SK-N-SH treated with all-trans-retinoic acid at 6 μM for 48 hours (cell line): ENCODE results near the gene PSMB3.

ENCODE experiments used
- ATAC-seq: fragments of 200-7000 bp; cut with Tn5 transposase; 3 replicates; pipeline ENCODE4 v1.9.1; 2020; ENCODE audit warnings: mild to moderate bottlenecking, moderate library complexity
- BACH2 ChIP-seq: fragments of 250-450 bp; sonication (Bioruptor Pico); IDR thresholded peaks from 2 replicates; pipeline ENCODE4 v1.9.0; 2021; ENCODE audit warnings: mild to moderate bottlenecking, borderline replicate concordance
- CSDC2 ChIP-seq: fragments of 250-450 bp; sonication (Bioruptor Pico); IDR thresholded peaks from 2 replicates; pipeline ENCODE4 v1.5.0; 2020; ENCODE audit warnings: mild to moderate bottlenecking, moderate library complexity
- ESRRG ChIP-seq: fragments of 250-450 bp; sonication (Bioruptor Pico); IDR thresholded peaks from 2 replicates; pipeline ENCODE4 v1.6.1; 2021; ENCODE audit warnings: mild to moderate bottlenecking
- GLIS3 ChIP-seq: fragments of 250-450 bp; sonication (Bioruptor Pico); IDR thresholded peaks from 2 replicates; pipeline ENCODE4 v1.5.0; 2020; ENCODE audit warnings: mild to moderate bottlenecking, moderate library complexity
- ISL1 ChIP-seq: fragments of 250-450 bp; sonication (Bioruptor Pico); IDR thresholded peaks from 2 replicates; pipeline ENCODE4 v2.1.2; 2022; ENCODE audit warnings: mild to moderate bottlenecking, moderate library complexity
- OSR1 ChIP-seq: fragments of 250-450 bp; sonication (Bioruptor Pico); IDR thresholded peaks from 2 replicates; pipeline ENCODE4 v1.8.0; 2022; ENCODE audit warnings: moderate library complexity, mild to moderate bottlenecking, inconsistent platforms
- PATZ1 ChIP-seq: fragments of 250-450 bp; sonication (Bioruptor Pico); IDR thresholded peaks from 2 replicates; pipeline ENCODE4 v1.8.0; 2020; ENCODE audit warnings: mild to moderate bottlenecking, moderate library complexity, borderline replicate concordance
- POU6F1 ChIP-seq: fragments of 250-450 bp; sonication (Bioruptor Pico); IDR thresholded peaks from 2 replicates; pipeline ENCODE4 v1.8.0; 2021; ENCODE audit warnings: low read depth, mild to moderate bottlenecking, moderate library complexity, borderline replicate concordance
- PPARA ChIP-seq: fragments of 250-450 bp; sonication (Bioruptor Pico); IDR thresholded peaks from 2 replicates; pipeline ENCODE4 v1.5.0; 2020; ENCODE audit warnings: mild to moderate bottlenecking, borderline replicate concordance
- RARB ChIP-seq: fragments of 250-450 bp; sonication (Bioruptor Pico); IDR thresholded peaks from 2 replicates; pipeline ENCODE4 v1.8.0; 2021; ENCODE audit warnings: mild to moderate bottlenecking, moderate library complexity
- SNAI2 ChIP-seq: fragments of 250-450 bp; sonication (Bioruptor Pico); IDR thresholded peaks from 2 replicates; pipeline ENCODE4 v1.5.0; 2020; ENCODE audit warnings: mild to moderate bottlenecking, moderate library complexity
- TCF4 ChIP-seq: fragments of 250-450 bp; sonication (Bioruptor Pico); IDR thresholded peaks from 2 replicates; pipeline ENCODE4 v1.8.0; 2021; ENCODE audit warnings: mild to moderate bottlenecking, moderate library complexity, borderline replicate concordance
- TOX ChIP-seq: fragments of 250-450 bp; sonication (Bioruptor Pico); IDR thresholded peaks from 2 replicates; pipeline ENCODE4 v1.8.0; 2021; ENCODE audit warnings: mild to moderate bottlenecking, moderate library complexity, borderline replicate concordance
- TSHZ2 ChIP-seq: fragments of 250-450 bp; sonication (Bioruptor Pico); IDR thresholded peaks from 2 replicates; pipeline ENCODE4 v1.5.0; 2020; ENCODE audit warnings: mild to moderate bottlenecking, moderate library complexity
- ZC3H10 ChIP-seq: fragments of 250-450 bp; sonication (Bioruptor Pico); IDR thresholded peaks from 2 replicates; pipeline ENCODE4 v1.5.1; 2021; ENCODE audit warnings: mild to moderate bottlenecking, moderate library complexity
- ZFP3 ChIP-seq: fragments of 250-450 bp; sonication (Bioruptor Pico); IDR thresholded peaks from 2 replicates; pipeline ENCODE4 v1.5.0; 2020; ENCODE audit warnings: mild to moderate bottlenecking, moderate library complexity
- ZFP30 ChIP-seq: fragments of 450-650 bp; formaldehyde crosslinking; IDR thresholded peaks from 2 replicates; pipeline ENCODE4 v1.5.0; 2022; ENCODE audit warnings: mild to moderate bottlenecking, moderate library complexity
- ZNF70 ChIP-seq: fragments of 450-650 bp; formaldehyde crosslinking; IDR thresholded peaks from 2 replicates; pipeline ENCODE4 v1.5.0; 2020; ENCODE audit warnings: mild to moderate bottlenecking, moderate library complexity
- ZNF8 ChIP-seq: fragments of 450-650 bp; formaldehyde crosslinking; IDR thresholded peaks from 2 replicates; pipeline ENCODE4 v1.5.0; 2020; ENCODE audit warnings: mild to moderate bottlenecking, moderate library complexity
- TF ChIP-seq, protein P1 (sequence below): fragments of 250-450 bp; sonication (Bioruptor Pico); IDR thresholded peaks from 2 replicates; pipeline ENCODE4 v1.5.1; 2020; ENCODE audit warnings: low read depth, mild to moderate bottlenecking, moderate library complexity
- TF ChIP-seq, protein P2 (sequence below): fragments of 250-450 bp; sonication (Bioruptor Pico); IDR thresholded peaks from 2 replicates; pipeline ENCODE4 v1.5.1; 2021; ENCODE audit warnings: mild to moderate bottlenecking, moderate library complexity

Gene PSMB3

GRCh38 chr17:38727736-38728135 lies 24.8 kb upstream of the PSMB3 start:
- TF ChIP-seq PATZ1 (no peak), ISL1 (CRISPR knock-in tag) (no peak), TCF4 (CRISPR knock-in tag) (no peak), RARB (no peak), TSHZ2 (CRISPR knock-in tag) (no peak), CSDC2 (no peak)
- ATAC-seq: no peak

DNA sequence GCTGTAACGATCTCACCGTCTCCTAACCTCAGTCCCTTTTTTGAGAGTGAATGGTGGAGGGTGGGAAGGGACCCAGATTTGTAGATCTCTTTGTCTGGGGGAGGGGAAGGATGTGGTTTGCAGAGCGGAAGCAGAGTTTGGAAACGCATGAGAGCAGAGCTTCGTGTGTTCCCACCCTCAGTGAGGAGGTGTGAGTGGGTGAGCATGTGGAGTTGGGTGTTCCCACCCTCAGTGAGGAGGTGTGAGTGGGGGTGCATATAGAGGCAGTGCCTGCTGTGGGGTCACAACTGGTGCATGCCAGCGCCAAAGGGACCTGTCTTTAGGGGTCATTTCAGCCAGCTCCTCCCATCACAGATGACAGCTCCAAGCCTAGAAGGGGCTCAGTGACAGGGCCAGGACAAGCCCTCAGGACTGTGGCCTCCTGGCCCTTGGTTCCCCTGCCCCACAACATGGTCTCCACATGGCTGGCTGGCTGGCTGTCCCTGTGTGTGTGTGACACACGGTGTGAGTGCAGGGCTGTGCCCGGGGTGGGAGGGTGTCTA lies 24.2 kb upstream of the PSMB3 start:
- no peak for ATAC-seq
- TF ChIP-seq ZFP3 (CRISPR knock-in tag): no peak

GRCh38 chr17:38729368-38729885 lies 23.1 kb upstream of the PSMB3 start:
- TF ChIP-seq TCF4 (CRISPR knock-in tag) (no peak), ZC3H10 (CRISPR knock-in tag) (no peak), ISL1 (CRISPR knock-in tag) (no peak), BACH2 (CRISPR knock-in tag) (no peak), ZFP30 (CRISPR knock-in tag) (no peak), TSHZ2 (CRISPR knock-in tag) (no peak), GLIS3 (CRISPR knock-in tag) (no peak), CSDC2 (no peak), ZNF8 (CRISPR knock-in tag) (no peak), PATZ1 (no peak), OSR1 (CRISPR knock-in tag) (no peak), ESRRG (no peak), RARB (no peak), SNAI2 (no peak), ZNF70 (CRISPR knock-in tag) (no peak), TOX (no peak), POU6F1 (CRISPR knock-in tag) (no peak), PPARA (CRISPR knock-in tag) (no peak)
- TF ChIP-seq, protein P1, sequence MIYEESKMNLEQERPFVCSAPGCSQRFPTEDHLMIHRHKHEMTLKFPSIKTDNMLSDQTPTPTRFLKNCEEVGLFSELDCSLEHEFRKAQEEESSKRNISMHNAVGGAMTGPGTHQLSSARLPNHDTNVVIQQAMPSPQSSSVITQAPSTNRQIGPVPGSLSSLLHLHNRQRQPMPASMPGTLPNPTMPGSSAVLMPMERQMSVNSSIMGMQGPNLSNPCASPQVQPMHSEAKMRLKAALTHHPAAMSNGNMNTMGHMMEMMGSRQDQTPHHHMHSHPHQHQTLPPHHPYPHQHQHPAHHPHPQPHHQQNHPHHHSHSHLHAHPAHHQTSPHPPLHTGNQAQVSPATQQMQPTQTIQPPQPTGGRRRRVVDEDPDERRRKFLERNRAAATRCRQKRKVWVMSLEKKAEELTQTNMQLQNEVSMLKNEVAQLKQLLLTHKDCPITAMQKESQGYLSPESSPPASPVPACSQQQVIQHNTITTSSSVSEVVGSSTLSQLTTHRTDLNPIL (CRISPR knock-in tag): no peak
- TF ChIP-seq, protein P2, sequence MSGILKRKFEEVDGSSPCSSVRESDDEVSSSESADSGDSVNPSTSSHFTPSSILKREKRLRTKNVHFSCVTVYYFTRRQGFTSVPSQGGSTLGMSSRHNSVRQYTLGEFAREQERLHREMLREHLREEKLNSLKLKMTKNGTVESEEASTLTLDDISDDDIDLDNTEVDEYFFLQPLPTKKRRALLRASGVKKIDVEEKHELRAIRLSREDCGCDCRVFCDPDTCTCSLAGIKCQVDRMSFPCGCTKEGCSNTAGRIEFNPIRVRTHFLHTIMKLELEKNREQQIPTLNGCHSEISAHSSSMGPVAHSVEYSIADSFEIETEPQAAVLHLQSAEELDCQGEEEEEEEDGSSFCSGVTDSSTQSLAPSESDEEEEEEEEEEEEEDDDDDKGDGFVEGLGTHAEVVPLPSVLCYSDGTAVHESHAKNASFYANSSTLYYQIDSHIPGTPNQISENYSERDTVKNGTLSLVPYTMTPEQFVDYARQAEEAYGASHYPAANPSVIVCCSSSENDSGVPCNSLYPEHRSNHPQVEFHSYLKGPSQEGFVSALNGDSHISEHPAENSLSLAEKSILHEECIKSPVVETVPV: no peak
- ATAC-seq: no peak
